ENCODE data around the gene SLC9C2.

DNA sequence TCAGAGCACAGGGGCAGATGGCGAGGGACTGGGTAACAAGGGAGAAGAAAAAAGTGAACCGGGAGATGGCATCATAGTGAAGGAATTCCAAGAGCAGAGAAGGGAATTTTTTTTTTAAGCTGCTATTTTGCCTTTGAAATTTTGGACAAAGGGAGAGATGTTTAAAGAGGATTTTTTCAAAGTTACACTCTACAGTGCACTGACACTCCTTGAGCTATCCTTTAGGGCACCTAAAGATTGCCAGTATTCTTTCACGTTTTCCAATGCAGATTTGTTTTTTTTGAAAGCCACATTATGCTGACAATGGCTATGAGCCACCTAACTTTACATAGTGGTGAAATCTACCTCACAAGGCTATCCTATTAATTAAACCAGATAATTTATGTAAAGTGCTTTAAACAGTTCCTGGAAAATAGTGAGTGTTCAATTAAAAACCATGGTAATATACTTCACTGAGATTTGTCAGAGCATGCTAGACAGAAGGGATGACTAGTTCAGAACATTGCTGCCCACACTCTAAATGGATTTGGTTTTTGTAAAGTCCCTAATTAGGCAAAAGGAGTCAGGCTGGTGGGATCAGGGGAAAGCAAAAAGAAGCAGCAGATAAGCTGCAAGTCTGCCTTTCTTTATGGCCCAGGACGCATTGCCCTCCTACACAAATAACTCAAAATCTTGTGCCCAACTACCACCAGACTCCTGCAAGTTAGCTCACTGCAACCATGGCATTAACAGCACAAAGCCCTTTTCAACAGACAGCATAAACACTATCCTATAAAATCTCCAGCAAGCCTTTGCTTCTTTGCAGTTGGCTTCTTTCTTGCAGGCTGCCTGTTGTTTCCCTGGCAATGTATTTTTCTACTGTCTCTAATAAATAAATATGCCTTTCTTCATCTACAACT is 71.8 kb downstream of the SLC9C2 start:
- TF ChIP-seq CTCF (conservative IDR thresholded peaks at IDR 0.05 in 1 of 2, IDR thresholded peaks at IDR 0.05 in 1 of 2; ENCODE audit: low read depth in 1 of 2, low read length in 2 of 2) (no peak), EZH2 (IDR thresholded peaks at IDR 0.05; ENCODE audit: low read length, missing control alignments) (no peak)
